Colon (tissue), 2 donors: ENCODE measurements around the gene PTOV1.

Source experiments
- FAIRE-seq: peaks from 2 replicates; lab custom pipeline; 2012; peaks lifted over from hg19 to GRCh38; lab: Jason Lieb, UNC
- donor health status: control.
- donor health status: control.

PTOV1 gene

DNA sequence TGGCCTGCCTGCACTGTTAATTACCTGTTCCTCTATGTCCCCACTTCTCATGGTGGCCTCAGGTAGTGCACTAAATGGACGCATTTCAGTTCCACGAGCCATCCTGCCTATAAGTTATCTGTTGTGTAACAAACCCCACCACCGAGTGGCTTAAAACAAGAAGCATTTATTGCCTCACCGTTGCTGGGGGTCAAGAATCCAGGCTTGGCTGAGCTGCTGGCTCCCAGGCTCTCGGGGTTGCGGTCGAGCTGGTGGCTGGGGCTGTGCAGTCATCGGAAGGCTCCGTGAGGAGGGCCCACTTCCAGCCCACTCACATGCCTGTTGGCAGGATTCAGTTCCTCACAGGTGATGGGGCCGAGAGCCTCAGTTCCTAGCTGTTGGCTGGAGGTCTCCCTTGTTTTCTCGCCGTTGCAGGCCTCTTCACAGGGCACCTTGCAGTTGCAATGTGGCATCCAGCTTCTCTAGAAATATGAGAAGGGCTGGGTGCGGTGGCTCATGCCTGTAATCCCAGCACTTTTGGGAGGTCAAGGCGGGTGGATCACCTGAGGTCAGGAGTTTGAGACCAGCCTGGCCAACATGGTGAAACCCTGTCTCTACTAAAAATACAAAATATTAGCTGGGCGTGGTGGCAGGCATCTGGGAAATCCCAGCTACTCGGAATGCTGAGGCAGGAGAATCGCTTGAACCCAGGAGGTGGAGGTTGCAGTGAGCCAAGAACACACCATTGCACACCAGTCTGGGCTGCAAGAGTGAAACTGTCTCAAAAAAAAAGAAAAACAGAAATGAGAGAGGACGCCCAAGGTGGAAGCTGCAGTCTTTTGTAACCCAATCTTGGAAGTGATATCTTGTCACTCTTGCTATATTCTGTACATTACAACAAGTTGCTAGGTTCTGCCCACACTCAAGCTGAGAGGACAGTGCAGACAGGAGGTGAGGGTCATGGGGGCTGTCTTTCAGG lies 6.5 kb upstream of the PTOV1 start:
- FAIRE-seq = no peak

GRCh38 chr19:49845414-49845813 lies 5.5 kb upstream of the PTOV1 start:
- FAIRE-seq = no peak

DNA sequence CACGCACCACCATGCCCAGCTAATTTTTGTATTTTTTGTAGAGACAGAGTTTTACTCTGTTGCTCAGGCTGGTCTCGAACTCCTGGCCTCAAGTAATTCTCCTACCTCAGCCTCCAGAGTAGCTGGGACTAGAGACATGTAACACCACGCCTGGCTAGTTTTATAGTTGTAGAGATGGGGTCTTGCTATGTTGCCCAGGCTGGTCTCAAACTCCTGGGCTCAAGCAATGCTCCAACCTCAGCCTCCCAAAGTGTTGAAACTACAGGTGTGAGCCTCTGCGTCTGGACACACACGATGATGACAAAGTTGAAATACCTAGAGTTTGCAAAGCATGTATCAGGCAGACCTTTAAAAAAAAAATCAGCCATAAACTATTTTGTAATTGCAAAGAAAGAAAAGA lies 4.6 kb upstream of the PTOV1 start:
- no peak for FAIRE-seq

- no peak for FAIRE-seq
Observed at GRCh38 chr19:49847731-49848696, 2.9 kb upstream of the PTOV1 start.

DNA sequence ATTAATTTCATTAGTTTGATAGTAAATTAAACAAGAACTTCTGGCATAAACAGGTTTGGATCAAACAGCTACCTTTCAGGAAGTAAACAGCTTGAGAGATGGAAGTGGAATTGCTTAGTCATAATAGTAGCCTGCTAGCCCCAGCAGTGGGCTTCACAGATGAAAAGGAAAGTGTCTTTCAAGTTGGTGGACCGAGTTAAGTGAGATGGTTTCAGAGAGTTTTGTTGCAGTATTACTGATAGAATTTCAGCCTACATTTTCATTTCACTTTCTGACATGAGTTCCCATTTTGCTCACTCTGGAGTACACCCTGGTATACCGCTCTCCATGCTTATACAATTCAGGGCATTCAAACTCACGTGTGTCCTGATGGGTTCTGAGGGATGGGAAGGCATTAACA lies 2.0 kb upstream of the PTOV1 start:
- no peak for FAIRE-seq

GRCh38 chr19:49849433-49850220 lies 1.3 kb upstream of the PTOV1 start:
- no peak for FAIRE-seq

- FAIRE-seq = no peak
Observed at GRCh38 chr19:49850221-49850486, 805 bp upstream of the PTOV1 start.

GRCh38 chr19:49851456-49852259 lies 699 bp downstream of the PTOV1 start:
- FAIRE-seq = no peak

GRCh38 chr19:49852631-49853126 lies 1.7 kb downstream of the PTOV1 start:
- FAIRE-seq = no peak

GRCh38 chr19:49853852-49854377 lies 3.0 kb downstream of the PTOV1 start:
- no peak for FAIRE-seq

GRCh38 chr19:49854378-49855263 lies 3.7 kb downstream of the PTOV1 start:
- FAIRE-seq = no peak

- no peak for FAIRE-seq
Observed at GRCh38 chr19:49855277-49855675, 4.3 kb downstream of the PTOV1 start.

DNA sequence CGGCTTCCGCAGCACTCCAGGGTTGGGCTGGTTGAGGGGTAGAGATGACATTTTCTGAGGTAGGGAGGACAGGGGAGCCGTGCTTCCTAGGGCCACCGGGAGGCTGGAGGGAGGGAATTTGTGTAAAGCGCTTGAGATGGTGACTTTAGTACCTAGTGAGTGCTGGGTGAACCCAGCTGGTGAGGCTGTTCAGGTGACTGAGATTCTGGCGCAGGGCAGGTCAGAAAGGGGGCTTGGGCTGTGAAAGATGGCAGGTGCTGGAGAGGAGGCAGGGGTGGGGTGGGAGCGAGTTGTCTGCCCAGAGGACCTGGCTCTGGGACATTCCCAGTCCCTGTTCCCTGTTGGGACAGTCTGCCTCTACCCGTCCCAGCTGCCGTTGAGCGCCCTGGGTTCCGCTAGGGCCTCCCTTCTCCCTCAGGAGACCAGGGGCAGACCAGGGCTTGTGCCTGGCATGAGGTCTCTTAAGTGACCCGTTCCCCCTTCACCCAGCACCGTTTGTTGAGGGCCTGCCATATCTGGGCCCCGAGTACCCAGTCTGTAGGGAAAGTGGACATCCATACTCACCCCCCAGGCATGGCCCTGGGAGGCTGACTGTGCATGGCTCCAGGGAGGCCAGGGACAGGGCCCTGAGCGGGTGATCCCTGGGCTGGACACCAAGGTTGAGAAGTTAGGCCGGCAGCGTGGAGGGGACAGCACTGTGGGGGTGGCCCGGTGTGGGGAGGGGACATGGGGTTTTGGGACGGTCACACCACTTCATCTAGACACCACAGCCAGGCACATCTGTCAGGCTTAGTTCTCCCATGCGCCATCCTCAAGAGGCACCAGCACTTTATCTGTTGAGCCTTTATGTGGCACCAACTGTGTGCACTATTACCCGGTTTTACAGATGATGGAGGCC lies 5.0 kb downstream of the PTOV1 start:
- FAIRE-seq = no peak

GRCh38 chr19:49856574-49857021 lies 5.6 kb downstream of the PTOV1 start:
- FAIRE-seq = no peak

DNA sequence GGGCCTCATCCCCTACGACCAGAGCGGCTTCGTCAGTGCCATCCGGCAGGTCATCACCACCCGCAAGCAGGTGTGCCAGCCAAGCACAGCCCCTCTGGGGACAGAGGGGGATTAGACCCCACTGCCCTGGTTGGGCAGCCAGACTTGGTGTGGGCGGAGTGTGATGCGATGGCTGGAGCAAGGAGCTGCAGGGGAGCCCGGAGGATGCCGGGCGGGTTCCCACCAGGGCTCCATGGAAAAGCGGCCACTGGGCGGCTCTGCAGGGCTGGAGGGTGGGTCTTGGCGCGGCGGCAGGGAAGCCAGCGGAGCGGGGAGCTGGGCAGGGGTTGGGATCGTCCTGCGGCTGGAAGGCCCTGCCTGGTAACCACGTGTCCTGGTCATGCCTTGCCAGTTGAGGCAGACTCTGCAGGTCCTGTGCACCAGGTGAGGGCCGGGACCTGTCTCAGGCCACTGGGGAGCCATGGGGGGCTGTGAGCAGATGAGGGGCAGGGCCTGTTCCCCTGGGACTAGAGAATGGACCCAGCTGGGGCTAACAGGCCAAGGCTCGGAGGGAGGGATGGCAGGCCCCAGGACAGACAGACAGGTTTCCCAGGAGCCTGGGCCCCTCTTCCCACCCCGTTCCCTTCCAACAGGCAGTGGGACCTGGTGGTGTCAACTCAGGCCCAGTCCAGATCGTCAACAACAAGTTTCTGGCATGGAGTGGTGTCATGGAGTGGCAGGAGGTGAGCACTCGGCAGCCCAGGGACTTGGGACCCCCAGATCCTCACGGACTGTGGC lies 6.3 kb downstream of the PTOV1 start:
- no peak for FAIRE-seq

- FAIRE-seq = no peak
Observed at GRCh38 chr19:49857838-49858087, 6.8 kb downstream of the PTOV1 start.

- no peak for FAIRE-seq
Observed at GRCh38 chr19:49858088-49858985, 7.4 kb downstream of the PTOV1 start.
